Mammary epithelial cell (primary cell): ENCODE results near the gene RADX.

Experiments used
- EZH2 ChIP-seq: IDR thresholded peaks from 2 replicates; pipeline ENCODE4 v1.6.1; 2012; ENCODE audit warnings: low read length, inconsistent platforms, borderline replicate concordance
- TF ChIP-seq, protein P1 (sequence below), 2 donors: IDR thresholded peaks in 1 of 2; conservative IDR thresholded peaks in 1 of 2; 2 replicates each; pipeline ENCODE4 v1.5.1; 2011 to 2012; ENCODE audit warnings: inconsistent platforms in 2 of 2, low read length in 2 of 2, mild to moderate bottlenecking in 2 of 2, control low read depth in 1 of 2, low read depth in 1 of 2; ENCODE audit not compliant: insufficient read depth in 1 of 2; ENCODE audit errors: extremely low read depth in 1 of 2

DNA sequence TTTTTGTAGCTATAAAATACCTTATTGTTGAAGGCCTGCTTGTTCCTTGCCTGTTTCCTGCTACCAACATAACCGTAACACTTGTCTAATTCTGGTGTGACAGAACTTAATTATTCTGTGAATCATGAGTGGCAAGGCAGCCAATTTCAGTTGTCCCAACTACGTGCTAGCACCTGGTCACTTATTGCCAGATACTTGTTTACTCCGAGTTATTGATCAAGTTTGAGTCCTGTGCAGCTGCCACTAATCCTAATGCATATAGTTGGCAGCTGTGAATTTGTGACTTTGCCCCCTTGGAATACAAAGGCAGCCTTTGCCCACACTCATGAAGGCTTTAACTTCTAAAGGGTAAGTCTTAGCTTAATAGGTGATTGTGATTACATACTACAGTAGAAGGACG, 106.9 kb downstream of the RADX start:
- TF ChIP-seq, protein P1, sequence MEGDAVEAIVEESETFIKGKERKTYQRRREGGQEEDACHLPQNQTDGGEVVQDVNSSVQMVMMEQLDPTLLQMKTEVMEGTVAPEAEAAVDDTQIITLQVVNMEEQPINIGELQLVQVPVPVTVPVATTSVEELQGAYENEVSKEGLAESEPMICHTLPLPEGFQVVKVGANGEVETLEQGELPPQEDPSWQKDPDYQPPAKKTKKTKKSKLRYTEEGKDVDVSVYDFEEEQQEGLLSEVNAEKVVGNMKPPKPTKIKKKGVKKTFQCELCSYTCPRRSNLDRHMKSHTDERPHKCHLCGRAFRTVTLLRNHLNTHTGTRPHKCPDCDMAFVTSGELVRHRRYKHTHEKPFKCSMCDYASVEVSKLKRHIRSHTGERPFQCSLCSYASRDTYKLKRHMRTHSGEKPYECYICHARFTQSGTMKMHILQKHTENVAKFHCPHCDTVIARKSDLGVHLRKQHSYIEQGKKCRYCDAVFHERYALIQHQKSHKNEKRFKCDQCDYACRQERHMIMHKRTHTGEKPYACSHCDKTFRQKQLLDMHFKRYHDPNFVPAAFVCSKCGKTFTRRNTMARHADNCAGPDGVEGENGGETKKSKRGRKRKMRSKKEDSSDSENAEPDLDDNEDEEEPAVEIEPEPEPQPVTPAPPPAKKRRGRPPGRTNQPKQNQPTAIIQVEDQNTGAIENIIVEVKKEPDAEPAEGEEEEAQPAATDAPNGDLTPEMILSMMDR (conservative IDR thresholded peaks at IDR 0.05 in 1 of 2, IDR thresholded peaks at IDR 0.05 in 1 of 2; ENCODE audit: extremely low read depth in 1 of 2, insufficient read depth in 1 of 2, low read depth in 1 of 2, low read length in 2 of 2): no peak
- TF ChIP-seq EZH2: no peak
